ENCODE measurements around the gene ATP1B3.
"Not testable (repeated sequence)": the region's sequence is repeated elsewhere in the genome, so short reads cannot be mapped to it uniquely, and the experiment has no call there.

The ATP1B3 gene

DNA sequence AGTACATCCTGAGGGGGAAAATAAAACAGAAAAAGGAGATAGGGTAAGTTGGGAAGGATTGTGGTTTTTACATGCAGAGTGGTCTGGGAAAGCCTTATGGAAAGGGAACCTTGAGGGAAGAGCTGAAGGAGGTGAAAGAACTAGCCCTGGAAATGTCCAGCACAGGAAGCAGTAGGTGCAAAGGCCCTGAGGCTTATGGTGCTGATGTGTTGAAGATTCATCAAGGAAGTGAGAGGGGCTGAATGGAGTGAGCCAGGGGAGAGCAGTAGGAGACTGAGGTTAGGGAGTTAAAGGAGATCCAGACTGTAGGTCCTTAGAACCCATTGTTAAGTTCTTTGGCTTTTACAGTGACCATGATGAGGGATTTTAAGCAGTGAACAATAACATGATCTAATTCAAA, 33.0 kb downstream of the ATP1B3 start:
- DNase-seq: no peak

DNA sequence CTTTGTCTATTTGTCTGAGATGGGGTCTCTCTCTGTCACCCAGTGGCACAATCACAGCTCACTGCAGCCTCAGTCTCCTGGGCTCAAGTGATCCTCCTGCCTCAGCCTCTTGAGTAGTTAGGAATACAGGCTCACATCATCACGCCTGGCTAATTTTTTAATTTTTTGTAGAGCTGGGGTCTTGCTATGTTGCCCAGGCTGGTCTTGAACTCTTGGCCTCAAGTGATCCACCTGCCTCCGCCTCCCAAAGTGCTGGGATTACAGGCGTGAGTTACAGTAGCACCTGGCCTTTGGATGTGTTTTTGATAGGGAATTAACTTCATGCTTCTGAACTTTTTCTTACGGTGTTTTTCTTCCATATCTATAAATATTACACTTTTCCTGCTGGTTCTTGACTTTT, 33.5 kb downstream of the ATP1B3 start:
- not testable (repeated sequence) for DNase-seq

DNA sequence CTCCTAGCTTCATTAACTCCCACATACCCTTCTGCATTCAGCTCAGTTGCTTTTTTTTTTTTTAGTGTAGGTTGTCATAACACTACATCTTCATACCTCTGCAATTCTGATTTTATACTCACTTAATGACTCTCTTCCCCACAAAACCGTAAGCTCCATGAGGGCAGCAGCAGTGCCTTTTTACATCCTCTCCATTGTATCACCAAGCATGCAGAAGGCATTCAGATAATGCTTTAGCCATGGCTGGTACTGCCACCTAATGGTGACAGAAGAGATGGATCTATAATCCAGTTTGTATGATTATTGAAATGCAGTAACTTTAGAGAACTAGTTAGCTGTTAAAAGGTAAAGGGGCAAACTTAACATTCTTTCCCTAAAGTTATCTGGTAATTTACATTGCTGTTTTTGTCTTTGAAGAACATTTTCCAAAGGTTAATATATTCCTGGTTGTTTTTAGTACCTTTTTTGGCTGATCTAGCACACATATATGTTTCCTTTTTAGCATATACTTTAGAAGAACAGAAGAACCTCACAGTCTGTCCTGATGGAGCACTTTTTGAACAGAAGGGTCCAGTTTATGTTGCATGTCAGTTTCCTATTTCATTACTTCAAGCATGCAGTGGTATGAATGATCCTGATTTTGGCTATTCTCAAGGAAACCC, 36.8 kb downstream of the ATP1B3 start:
- peak; percentile 17 for DNase-seq

DNA sequence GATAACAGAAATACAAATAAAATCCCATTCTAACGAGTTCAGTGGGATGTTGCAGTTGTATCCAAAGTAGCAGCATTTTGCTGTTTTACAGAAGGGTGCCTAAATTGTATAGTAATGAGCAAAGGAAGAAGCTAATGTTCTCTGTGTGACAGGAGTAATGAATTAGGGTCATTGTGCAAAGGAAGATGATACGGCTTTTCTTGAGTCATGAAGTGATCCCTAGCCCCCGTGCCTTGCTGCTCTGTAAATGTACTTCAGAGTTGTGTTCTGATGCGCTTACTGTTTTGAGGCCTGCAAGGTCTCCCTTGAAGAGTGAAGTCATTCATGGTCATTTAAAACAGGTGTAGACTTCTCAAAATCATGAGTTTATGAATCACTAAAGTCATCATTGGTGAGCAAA, 37.9 kb downstream of the ATP1B3 start:
- no peak for DNase-seq

DNA sequence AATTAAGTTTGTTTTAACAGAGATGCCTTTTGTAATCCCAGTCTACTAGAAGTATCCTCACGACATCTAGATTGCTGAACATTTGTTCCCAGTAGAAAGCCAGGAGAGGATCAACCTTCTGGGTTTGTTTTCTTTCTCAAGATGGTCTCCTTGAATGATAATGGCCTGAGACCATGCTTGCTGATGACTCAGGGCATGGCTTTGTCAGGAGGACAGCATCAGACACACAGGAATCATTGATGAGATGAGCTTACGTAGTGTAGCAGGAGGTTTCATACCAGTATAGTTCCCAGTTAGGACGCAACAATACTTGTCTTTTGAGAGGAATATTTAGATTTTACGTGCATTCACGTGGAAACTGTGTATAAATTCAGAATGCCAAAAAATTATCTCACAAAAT, 38.6 kb downstream of the ATP1B3 start:
- no peak for DNase-seq

DNA sequence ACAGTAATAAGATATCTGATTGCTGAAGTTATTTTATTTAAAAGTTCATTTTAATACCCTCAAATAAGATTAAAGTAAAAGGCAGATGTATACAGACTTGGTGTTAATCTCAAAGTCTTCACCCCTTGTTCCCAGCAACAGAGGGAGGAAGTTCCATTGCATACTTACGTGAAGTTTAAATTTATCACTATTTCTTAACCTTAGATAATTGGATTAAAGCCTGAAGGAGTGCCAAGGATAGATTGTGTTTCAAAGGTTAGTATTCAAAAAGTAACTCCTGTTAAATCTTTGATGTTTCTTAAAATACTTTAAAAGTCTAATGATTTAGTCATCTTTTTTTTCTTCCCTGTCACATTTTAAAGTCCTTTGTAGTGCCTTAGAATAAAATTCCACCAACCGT, 39.3 kb downstream of the ATP1B3 start:
- no peak for DNase-seq

DNA sequence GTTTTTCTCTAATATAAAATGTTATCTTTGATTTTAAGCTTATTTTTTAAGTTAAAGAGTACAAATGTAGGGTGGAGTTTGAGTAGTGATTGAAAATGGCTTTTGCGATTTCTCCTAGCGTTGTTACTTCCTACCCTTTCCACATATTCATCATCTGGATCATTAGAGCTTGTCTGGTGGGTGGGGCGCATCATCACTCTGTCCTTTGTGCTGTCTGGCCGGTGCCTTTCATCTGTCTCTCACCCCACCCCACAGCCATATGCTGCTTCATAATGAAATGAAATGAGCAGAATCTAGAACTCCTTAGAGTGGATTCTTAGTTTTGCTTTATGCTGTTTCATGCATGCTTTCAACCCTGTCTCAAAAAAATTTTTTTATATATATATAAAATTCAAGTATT, 44.3 kb downstream of the ATP1B3 start:
- DNase-seq: peak; percentile 44

DNA sequence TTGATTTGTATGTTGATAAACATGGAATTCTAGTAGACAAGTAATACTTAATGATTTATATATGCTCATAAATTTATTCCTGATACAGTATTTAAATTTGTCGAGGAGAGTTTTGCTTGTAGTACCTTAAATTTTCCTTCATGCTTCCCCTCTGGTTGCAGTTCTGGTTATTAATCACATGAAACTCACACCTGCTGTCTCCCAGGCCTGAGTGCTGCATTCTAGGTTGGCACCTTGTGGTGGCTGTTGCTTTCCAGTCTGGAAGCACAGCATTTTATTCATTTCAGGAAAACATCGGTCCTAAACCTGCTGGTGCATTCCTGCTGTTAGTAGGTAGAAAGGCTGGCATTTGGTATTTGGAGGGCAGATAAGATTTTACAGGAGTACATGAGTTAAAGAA, 44.9 kb downstream of the ATP1B3 start:
- DNase-seq: no peak

DNA sequence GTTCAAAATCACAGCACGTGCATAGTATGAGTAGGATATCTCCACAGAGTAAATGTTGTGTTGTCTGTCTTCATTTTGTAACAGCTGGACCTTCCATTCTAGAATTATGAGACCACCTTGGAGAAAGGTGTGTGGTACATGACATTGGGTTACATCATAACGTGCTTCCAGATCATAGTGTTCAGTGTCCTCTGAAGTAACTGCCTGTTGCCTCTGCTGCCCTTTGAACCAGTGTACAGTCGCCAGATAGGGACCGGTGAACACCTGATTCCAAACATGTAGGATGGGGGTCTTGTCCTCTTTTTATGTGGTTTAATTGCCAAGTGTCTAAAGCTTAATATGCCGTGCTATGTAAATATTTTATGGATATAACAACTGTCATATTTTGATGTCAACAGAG, 49.2 kb downstream of the ATP1B3 start:
- not testable (repeated sequence) for DNase-seq

DNA sequence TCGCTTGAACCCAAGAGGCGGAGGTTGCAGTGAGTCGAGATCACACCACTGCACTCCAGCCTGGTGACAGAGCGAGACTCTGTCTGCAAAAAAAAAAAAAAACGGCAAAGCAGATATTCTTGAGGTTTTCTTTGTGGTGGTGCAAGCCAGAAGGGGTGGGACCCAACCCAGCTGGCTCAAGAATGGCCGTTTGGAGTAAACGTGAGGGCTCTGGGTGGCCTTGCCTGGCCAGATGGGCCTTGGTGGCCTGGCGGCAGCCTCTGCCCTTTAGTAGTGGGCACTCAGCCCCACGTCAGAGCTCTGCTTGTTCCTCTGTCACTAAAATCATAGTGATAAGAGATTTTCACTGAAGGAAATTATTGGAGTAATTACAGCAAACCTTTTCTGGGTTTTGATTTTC, 50.5 kb downstream of the ATP1B3 start:
- no peak for DNase-seq

DNA sequence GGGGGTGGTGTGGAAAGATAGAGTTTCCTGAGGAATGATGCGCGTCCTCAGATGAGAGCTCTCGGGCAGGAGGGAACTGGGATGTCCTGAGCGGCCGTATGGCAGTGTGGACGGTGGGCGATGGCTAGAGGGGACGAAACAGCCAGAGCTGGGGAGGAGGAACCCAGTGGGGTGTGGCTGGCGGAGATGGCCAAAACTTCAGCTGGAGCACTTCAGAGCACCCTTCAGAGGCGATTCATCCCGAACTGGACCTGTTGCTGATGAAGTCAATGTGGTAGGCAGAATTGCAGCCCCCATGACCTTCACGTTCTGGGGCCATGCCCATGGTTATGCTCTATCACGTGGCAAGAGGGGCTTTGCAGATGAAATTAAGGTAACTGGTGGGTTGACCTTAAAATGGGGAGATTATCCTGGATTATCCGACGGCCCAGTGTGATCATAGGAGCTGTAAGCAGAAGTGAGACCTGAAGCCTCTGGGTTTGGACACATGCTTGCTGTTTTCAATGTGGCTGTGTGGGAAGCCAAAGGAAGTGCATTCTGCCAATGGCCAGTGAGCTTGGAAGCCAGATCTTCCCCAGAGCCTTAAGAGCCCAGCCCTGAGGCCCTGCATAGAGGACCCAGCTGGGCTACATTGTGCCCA, 52.3 kb downstream of the ATP1B3 start:
- DNase-seq: no peak

DNA sequence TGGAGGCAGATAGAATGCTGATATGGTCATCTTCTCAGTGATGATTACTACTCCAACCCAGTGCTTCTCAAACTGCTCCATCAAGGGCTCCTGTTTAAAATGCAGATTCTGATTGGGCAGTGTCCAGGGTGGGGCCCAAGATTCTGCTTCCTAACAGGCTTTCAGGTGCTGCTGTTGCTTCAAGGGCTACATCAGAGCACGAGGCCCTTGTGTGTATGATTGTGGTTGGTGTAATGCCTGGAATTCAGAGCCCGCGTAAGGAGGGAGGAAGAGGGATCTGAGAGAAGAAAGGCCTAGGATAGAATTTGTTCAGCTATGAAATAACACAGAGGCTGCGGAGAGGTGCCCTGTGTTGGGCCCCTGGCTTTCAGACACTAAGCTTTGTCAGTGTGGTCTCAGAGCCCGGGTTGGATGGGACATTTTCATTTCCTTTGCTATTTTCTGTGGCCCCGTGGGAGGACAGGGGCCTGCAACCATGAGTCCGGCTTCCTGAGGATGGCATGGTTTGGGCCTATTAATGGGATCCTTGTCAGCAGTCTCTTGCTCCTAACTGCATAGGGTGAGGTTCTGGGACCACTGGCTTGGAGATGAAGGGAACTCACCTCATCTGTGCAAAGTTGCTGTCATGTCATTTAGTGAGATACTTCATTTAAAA, 53.0 kb downstream of the ATP1B3 start:
- no peak for DNase-seq

DNA sequence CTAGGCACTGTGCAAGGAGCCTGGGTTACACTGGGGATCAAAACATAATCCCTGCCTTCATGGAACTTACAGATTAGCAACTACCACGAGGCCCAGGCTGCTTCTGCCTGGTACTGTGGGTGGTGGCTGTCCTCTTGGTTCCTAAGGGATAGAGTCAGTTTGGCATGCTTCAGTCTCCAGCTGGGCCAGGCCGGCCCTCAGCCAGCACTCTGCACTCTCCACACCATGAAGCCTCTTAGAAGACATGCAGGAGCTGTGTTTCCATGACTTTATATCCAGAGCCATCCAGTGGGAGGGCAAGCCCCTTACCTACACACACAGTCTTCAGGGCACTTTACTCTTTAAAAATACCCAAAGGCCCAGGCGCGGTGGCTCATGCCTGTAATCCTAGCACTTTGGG, 54.4 kb downstream of the ATP1B3 start:
- no peak for DNase-seq

DNA sequence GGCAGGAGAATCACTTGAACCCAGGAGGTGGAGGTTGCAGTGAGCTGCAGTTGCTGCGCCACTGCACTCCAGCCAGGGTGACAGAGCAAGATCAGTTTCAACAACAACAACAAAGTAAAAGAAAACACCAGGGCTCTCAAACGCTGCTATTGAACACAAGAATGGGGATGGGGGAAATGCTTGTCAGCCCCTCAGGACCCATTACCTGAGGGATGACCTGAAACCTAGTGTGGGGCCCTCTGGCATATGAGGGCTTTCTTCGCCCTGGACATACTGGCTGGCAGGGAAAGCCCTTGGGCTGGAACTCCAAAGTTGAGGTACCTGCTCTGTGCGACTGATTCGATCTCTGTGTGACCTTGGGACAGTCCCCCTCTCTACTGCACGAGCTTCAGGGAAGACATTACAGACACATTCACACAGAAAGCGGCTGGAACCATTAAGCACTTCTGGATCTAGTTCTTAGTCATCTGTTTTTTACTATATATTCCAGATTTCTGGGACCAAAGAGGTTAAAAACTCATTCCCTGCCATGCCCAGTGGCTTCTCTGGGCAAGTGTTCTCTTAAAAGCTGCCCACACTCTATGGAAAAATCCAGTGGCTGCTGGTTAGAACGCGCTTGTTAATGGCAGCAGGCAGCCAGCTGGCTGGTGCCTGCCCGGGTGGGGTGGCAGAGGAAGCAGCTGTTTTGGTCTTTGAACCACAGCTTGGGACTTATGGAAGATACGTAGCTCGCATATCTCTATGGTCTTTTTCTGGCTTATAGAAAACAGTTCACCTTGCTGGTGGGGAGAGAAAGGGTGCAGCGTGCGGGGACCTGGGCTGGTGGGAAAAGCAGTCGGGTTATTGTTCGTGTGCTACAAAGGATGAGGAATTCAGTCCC, 57.2 kb downstream of the ATP1B3 start:
- peak; percentile 20 for DNase-seq

DNA sequence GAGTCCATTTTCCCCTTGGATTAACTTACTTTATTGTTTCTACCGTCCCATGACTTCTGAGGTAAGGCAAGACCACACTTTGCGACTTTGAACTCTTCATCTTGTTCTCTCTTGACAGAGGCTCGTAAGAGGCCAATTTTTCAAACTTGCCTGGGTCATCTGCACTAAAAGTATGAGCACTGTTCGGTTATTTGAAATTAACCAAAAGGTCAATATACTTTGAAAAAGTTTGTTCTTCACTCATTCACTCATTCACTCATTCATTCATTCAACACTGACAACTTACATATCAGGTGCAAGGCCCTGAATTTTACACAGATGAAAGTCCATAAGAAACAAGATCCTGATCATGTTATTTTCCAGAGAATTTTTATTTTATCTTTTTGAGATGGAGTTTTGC, 57.9 kb downstream of the ATP1B3 start:
- DNase-seq: no peak

DNA sequence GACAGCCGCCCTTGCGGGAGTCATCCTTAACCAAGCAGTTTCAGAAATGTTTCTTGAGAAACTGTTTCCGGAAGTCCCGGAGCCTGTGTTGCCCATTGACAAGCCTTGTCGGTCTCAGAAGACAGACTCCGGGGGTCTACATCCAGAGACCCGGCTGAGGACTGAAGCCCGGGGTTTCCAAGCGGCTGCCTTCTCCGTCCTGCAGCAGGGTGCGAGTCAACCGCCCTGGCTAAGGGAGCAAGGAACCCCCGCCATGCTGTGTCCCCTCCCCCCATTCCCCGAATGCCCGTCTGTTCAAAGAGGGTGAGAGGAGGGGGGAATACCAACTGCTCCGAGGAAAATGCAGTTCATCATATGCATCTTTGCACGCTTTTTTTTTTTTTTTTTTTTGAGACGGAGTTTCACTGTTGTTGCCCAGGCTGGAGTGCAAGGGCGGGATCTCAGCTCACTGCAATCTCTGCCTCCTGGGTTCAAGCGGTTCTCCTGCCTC, 61.6 kb downstream of the ATP1B3 start:
- DNase-seq: peak; percentile 81

DNA sequence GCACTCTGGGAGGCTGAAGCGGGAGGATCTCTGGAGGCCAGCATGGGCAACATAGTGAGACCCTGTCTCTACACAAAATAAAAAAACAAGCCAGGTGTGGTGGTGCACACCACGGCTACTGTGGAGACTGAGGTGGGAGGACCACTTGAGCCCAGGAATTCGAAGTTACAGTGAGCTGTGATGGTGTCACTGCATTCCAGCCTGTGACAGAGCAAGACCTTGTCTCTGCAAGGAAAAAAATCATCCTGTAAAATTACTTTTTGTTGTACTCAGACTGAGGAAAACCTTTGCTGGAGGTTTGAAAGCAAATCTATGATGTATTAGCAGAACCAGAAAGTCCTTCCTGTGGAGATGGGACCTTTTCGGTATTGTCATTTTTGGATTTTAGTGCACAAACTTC, 63.3 kb downstream of the ATP1B3 start:
- no peak for DNase-seq

DNA sequence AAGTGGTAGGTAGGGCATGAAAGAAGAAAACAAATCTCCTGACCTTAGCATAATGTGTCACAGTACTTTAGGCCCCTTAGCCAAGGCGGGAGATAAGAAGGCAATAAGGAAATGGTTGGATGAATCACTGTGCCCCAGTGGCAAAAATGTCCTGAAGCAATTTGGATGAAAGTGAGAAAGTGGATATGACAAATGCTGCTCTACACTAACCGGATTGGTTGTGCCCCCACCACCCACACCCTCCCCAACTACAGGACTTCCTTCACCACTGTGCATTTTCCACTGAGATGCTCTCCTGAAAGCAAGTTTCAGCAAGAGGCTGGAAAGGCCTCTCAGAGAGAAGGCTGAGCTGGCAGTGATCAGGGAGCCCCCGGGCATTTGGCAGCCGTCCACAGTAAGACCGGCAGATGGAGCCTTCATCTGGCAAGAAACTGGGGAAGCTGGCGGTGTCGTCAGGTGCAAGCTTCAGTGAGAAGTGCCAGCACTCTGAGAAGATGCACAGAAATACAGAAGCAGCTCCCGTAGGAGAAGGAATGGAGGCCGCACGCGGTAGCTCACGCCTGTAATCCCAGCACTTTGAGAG, 63.8 kb downstream of the ATP1B3 start:
- DNase-seq: peak; percentile 84

DNA sequence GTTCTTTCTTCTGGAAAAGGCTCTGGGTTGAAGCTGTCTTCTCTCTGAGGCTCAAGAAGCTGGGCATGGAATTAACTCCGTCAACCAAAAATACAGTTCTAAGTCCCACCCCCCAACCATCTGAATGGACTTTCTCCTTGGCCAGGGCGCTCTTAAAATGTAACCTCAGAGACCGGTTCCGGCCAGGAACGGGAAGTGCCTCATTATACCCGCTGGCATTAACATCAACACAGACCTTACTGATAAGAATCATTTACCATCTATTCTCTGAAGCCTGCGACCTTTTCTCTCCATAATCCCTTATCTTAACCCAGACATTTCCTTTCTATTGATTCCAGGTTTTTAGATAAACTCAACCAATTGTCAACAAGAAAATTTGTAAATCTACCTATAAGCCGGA, 64.7 kb downstream of the ATP1B3 start:
- DNase-seq: no peak

DNA sequence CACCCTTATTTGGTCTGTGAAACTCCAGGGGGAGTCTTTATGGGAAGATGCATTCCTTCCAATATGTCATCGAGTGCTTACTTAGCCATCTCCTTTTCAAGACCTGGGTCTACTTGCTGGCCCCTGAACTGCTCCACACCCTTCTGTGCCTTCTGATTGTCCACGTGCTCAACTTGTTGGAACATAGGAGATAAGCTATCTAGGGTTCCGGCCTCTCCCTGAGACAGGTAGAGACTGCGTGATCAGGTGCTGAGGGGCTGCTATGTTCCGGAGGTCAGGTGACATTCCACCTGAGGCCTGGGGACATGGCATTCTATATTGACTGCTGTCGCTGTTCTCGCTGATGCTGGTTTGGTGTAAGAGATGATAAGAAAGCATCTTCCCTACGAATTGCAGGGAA, 65.6 kb downstream of the ATP1B3 start:
- DNase-seq: no peak

DNA sequence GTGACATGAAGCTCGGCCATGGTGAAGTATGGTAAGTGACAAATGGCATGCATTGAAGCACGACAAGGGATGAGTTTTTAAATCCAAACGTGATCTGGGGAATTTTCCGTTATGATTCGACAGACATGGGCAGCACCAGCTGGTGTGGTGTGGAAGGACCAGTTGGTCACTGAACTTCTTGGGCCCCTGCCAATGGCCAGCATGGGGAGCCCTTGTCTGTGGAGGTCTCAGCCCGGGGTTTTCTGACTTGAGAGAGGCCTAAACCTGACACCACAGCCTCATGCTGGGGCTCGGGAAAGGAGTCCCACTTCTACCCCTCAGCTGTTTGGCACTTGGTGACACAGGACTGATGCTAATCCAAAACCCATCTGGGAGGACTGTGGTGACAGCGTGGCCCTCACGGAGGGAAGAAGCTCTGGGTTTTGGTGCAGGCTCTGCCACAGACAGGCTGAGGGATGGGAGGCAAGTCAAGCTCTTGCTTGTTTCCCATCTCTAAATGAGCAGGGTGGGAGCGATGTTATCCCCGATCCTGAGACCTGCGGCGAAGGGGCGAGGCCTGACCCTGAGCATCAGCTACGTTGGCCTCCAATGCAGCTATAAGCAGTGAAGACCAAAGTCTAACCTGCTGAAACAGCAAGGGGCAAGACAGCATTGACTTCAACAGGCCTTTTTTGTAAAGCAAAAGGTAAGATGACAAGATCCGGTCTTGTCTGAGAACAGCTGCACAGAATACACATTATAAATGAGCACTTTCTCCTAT, 69.5 kb downstream of the ATP1B3 start:
- DNase-seq: no peak

DNA sequence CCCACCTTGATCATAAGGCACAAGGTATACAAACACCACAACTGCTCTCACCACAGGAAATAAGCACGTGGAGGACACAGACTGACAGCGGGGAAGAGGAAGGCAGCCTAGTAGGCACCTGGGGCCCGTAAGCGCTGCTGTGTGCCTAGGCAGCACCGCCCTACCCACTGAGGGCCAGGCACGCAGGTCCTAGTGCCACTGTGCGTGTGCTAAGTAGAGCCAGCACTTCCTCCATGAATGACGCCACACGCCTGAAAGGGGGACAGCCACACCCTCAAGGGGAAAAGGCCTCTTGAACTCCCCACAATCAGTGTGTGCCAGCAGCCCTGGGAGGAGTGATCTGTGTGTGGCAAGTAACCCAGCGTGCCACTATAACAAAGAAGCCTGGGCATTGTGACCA, 73.0 kb downstream of the ATP1B3 start:
- DNase-seq: no peak
